HCT116 (cell line): ENCODE data around the gene C16orf82. TPM values are rescaled to one million over a fixed set of nuclear protein-coding genes. Genes with fewer than 3 reads are reported as not detected.
A peak's percentile ranks its signal among the peaks of the same experiment; 100 is the strongest.

ENCODE experiments used
- ATAC-seq: fragments of 200-7000 bp; cut with Tn5 transposase; 2 replicates; pipeline ENCODE4 v1.9.1; 2020; ENCODE audit warnings: mild to moderate bottlenecking, moderate library complexity
- BruUV-seq: library from RNA; stranded (reverse); fragments of 400-500 nt; replicated peaks from 2 replicates; lab custom pipeline; 2021; lab: Mats Ljungman, UMichigan
- CTCF ChIA-PET: fragments of 300-600 bp; sonication (Branson Sonifier 250); formaldehyde crosslinking; loops from one replicate; lab custom pipeline; 2021; ENCODE audit warnings: antibody characterized with exemption; lab: Charles Lee
- POLR2A ChIA-PET: fragments of 300-600, 350-600 bp; sonication (Branson Sonifier 250); formaldehyde crosslinking; loops from one replicate; lab custom pipeline; 2021; ENCODE audit warnings: antibody characterized with exemption; lab: Charles Lee
- RAD21 ChIA-PET, 2 experiments: fragments of 300-600 bp; sonication (Branson Sonifier 250); formaldehyde crosslinking; loops; one replicate each; lab custom pipeline; 2023; ENCODE audit warnings: low total read pairs in 2 of 2; ENCODE audit not compliant: uncharacterized antibody in 2 of 2, unreplicated experiment in 2 of 2, low non-redundant PET in 1 of 2; lab: Charles Lee
- DNase-seq: peaks from one replicate; pipeline ENCODE4 v3.0.0-alpha.2; 2010; ENCODE audit warnings: low read depth, low spot score
- H2AFZ ChIP-seq: fragments of 200-600 bp; shearing (Covaris generic), sonication (generic); 2 replicates; pipeline ENCODE4 v1.6.1; 2017; ENCODE audit warnings: low read depth, mixed run types, mixed read lengths, antibody characterized with exemption, low read length; ENCODE audit not compliant: poor library complexity, severe bottlenecking
- H3K27ac ChIP-seq: 2 replicates; pipeline ENCODE4 v1.5.1; 2012; ENCODE audit warnings: low read depth, low read length
- H3K27me3 ChIP-seq: fragments of 200-600 bp; sonication (generic); 2 replicates; pipeline ENCODE4 v1.6.1; 2016; ENCODE audit warnings: mixed run types, low read length, mixed read lengths; ENCODE audit not compliant: insufficient read depth
- H3K36me3 ChIP-seq, 2 experiments: fragments of 200-500 bp in 1 of 2; fragments of 200-600 bp in 1 of 2; sonication (Bioruptor generic) in 1 of 2; sonication (generic) in 1 of 2; 2 replicates each; pipeline versions ENCODE4 v1.5.1 to v1.6.1; 2014 to 2016; ENCODE audit warnings: low read length in 2 of 2, inconsistent platforms in 1 of 2, mixed read lengths in 1 of 2, mixed run types in 1 of 2; ENCODE audit not compliant: insufficient read depth in 2 of 2, control insufficient read depth in 1 of 2
- H3K4me1 ChIP-seq, 2 experiments: fragments of 200-600 bp in 1 of 2; sonication (generic) in 1 of 2; 2 replicates each; pipeline versions ENCODE4 v1.5.1 to v1.6.1; 2012 to 2017; ENCODE audit warnings: low read length in 2 of 2, inconsistent platforms in 1 of 2, mild to moderate bottlenecking in 1 of 2, mixed read lengths in 1 of 2, mixed run types in 1 of 2, moderate library complexity in 1 of 2; ENCODE audit not compliant: insufficient read depth in 2 of 2, control insufficient read depth in 1 of 2
- H3K4me2 ChIP-seq: fragments of 200-600 bp; sonication (generic); 2 replicates; pipeline ENCODE4 v1.6.1; 2017; ENCODE audit warnings: mixed run types, low read length, mixed read lengths
- H3K4me3 ChIP-seq, 2 experiments: fragments of 200-600 bp in 1 of 2; sonication (generic) in 1 of 2; replicated peaks in 1 of 2; 2 replicates each; pipeline ENCODE4 v1.5.1; 2011 to 2016; ENCODE audit warnings: low read length in 2 of 2, control low read depth in 1 of 2, low read depth in 1 of 2, mild to moderate bottlenecking in 1 of 2, mixed read lengths in 1 of 2, mixed run types in 1 of 2
- H3K79me2 ChIP-seq: fragments of 200-600 bp; sonication (generic); 2 replicates; pipeline ENCODE4 v1.6.1; 2017; ENCODE audit warnings: mild to moderate bottlenecking, mixed run types, low read length, moderate library complexity, mixed read lengths; ENCODE audit not compliant: insufficient read depth
- H3K9ac ChIP-seq: fragments of 200-600 bp; sonication (generic); 2 replicates; pipeline ENCODE4 v1.6.1; 2016; ENCODE audit warnings: low read length, mixed read lengths
- H3K9me2 ChIP-seq: fragments of 200-600 bp; sonication (generic), shearing (Covaris generic); 2 replicates; pipeline ENCODE4 v1.6.1; 2017; ENCODE audit warnings: mixed run types, mild to moderate bottlenecking, moderate library complexity; ENCODE audit not compliant: insufficient read depth
- H3K9me3 ChIP-seq, 2 experiments: fragments of 200-500 bp in 1 of 2; fragments of 200-600 bp in 1 of 2; sonication (Bioruptor generic) in 1 of 2; sonication (generic) in 1 of 2; 2 replicates each; pipeline ENCODE4 v1.6.1; 2014 to 2017; ENCODE audit warnings: low read length in 2 of 2, mixed read lengths in 2 of 2, inconsistent platforms in 1 of 2, low read depth in 1 of 2, mild to moderate bottlenecking in 1 of 2, mixed run types in 1 of 2, moderate library complexity in 1 of 2; ENCODE audit not compliant: control insufficient read depth in 1 of 2, insufficient read depth in 1 of 2
- H4K20me1 ChIP-seq: fragments of 200-600 bp; sonication (generic), shearing (Covaris generic); 2 replicates; pipeline ENCODE4 v1.6.1; 2017; ENCODE audit warnings: mixed run types, mild to moderate bottlenecking, moderate library complexity; ENCODE audit not compliant: insufficient read depth
- CEBPB ChIP-seq: IDR thresholded peaks from 2 replicates; pipeline ENCODE4 v1.6.1; 2012; ENCODE audit warnings: low read depth
- CTCF ChIP-seq, 3 experiments: fragments of 200-600 bp in 1 of 3; sonication (generic) in 1 of 3; IDR thresholded peaks in 2 of 3; conservative IDR thresholded peaks in 1 of 3; 2 replicates each; pipeline ENCODE4 v1.5.1; 2012 to 2017; ENCODE audit warnings: low read depth in 2 of 3, low read length in 2 of 3, antibody characterized with exemption in 1 of 3, borderline replicate concordance in 1 of 3, control low read depth in 1 of 3, mild to moderate bottlenecking in 1 of 3, mixed read lengths in 1 of 3, mixed run types in 1 of 3, moderate library complexity in 1 of 3; ENCODE audit not compliant: insufficient read depth in 1 of 3
- JUND ChIP-seq: IDR thresholded peaks from 2 replicates; pipeline ENCODE4 v1.6.1; 2012
- MAX ChIP-seq: IDR thresholded peaks from 2 replicates; pipeline ENCODE4 v1.6.1; 2012
- POLR2A ChIP-seq: IDR thresholded peaks from 2 replicates; pipeline ENCODE4 v1.7.0; 2011; ENCODE audit warnings: borderline replicate concordance; ENCODE audit not compliant: insufficient read depth, insufficient read length; ENCODE audit errors: extremely low read depth
- POLR2AphosphoS5 ChIP-seq: IDR thresholded peaks from 2 replicates; pipeline ENCODE4 v1.6.1; 2011; ENCODE audit warnings: mild to moderate bottlenecking, low read depth, low read length, moderate library complexity
- SIN3A ChIP-seq: IDR thresholded peaks from 2 replicates; pipeline ENCODE4 v1.6.1; 2012; ENCODE audit warnings: low read depth
- SP1 ChIP-seq: IDR thresholded peaks from 2 replicates; pipeline ENCODE4 v1.6.1; 2012; ENCODE audit warnings: low read depth
- ZNF274 ChIP-seq: fragments of 200-500 bp; sonication (Bioruptor generic); IDR thresholded peaks from 2 replicates; pipeline ENCODE4 v1.6.1; 2014; ENCODE audit warnings: mild to moderate bottlenecking, low read depth, low read length, inconsistent platforms
- intact Hi-C: fragments of 100-400 bp; cut with micrococcal nuclease; formaldehyde crosslinking; loops from 2 replicates; pipeline ENCODE4 v1.10.0; 2022
- total RNA-seq: library from RNA; stranded (reverse); gene quantifications from one replicate; pipeline ENCODE4 v1.2.1, GENCODE V29; 2021; ENCODE audit not compliant: unreplicated experiment

The C16orf82 gene
- total RNA-seq, 1 experiment from 2014 or later = not detected

- H2AFZ ChIP-seq = no peak overlapping the region
- CTCF ChIA-PET = interaction anchor here (1.5 kb wide), 1 partner anchor 26 kb away, joined by 6 read pairs; no protein-coding TSS in a partner anchor
- TF ChIP-seq SP1 (peak; percentile 34; the same call in 1 of the 2 replicates), CEBPB (no peak)
- TF ChIP-seq, all 23 proteins: peak for 1
- Histone ChIP-seq H3K9me3 (no peaks in the 10 kb centered on the region), H3K4me2 (no peak overlapping the region), H3K27ac (no peak overlapping the region), H3K27me3 (peaks cover 8% of the 10 kb centered on the region; the same call in 1 of the 2 replicates), H3K36me3 (no peaks in the 10 kb centered on the region), H3K9ac (no peak overlapping the region), H3K9me2 (no peaks in the 10 kb centered on the region), H3K79me2 (no peaks in the 10 kb centered on the region), H3K4me3 (no peak overlapping the region), H4K20me1 (no peaks in the 10 kb centered on the region), H3K4me1 (no peaks in the 10 kb centered on the region)
- ChIA-PET RAD21 (no interaction called here), POLR2A (no interaction called here)
- no peak for DNase-seq
- ATAC-seq = peak; percentile 83
- BruUV-seq = no TSS peak
- intact Hi-C loops = no loop called here
Measured at GRCh38 chr16:27083861-27084261, 17.1 kb downstream of the C16orf82 start.

GRCh38 chr16:27084307-27085028 is 17.7 kb downstream of the C16orf82 start:
- H3K4me1 ChIP-seq = no peaks in the 10 kb centered on the region
- 0 out of 2 replicates have a peak, but pooled peaks cover 3% of the 10 kb centered on the region for H3K27me3 ChIP-seq
- H3K27ac ChIP-seq = no peak overlapping the region
- no peaks in the 10 kb centered on the region for H3K9me2 ChIP-seq
- ChIA-PET POLR2A (no interaction called here), CTCF (interaction anchor here (1.5 kb wide), 1 partner anchor 25 kb away, joined by 6 read pairs; no protein-coding TSS in a partner anchor), RAD21 (no interaction called here)
- H3K36me3 ChIP-seq = no peaks in the 10 kb centered on the region
- BruUV-seq = no TSS peak
- H3K9ac ChIP-seq = no peak overlapping the region
- no peaks in the 10 kb centered on the region for H3K79me2 ChIP-seq
- DNase-seq = no peak
- H3K9me3 ChIP-seq = no peaks in the 10 kb centered on the region
- ATAC-seq = no peak
- H3K4me3 ChIP-seq = no peak overlapping the region
- TF ChIP-seq SIN3A (no peak), POLR2AphosphoS5 (no peak), ZNF274 (no peak), POLR2A (no peak), CEBPB (no peak), JUND (no peak), CTCF (IDR thresholded peaks at IDR 0.05 in 2 of 3, conservative IDR thresholded peaks at IDR 0.05 in 1 of 3; ENCODE audit: borderline replicate concordance in 1 of 3, insufficient read depth in 1 of 3, low read depth in 2 of 3, low read length in 2 of 3) (no peak), MAX (no peak)
- no peak overlapping the region for H3K4me2 ChIP-seq
- H2AFZ ChIP-seq = no peak overlapping the region
- intact Hi-C loops = no loop called here
- no peaks in the 10 kb centered on the region for H4K20me1 ChIP-seq
